Esophagus muscularis mucosa (tissue), 4 donors: ENCODE data around the gene PLXNB3. TPM values are rescaled to one million over a fixed set of nuclear protein-coding genes. Genes with fewer than 3 reads are reported as not detected.
A peak's percentile ranks its signal among the peaks of the same experiment; 100 is the strongest.
"Not testable (repeated sequence)": the region's sequence is repeated elsewhere in the genome, so short reads cannot be mapped to it uniquely, and the experiment has no call there.

Source experiments
- DNase-seq: peaks from one replicate; pipeline ENCODE4 v3.0.0-alpha.2; 2017; ENCODE audit errors: extremely low spot score
- H3K27ac ChIP-seq, 4 donors: fragments of 200-600 bp; sonication (generic); replicated peaks in 1 of 4; 1 replicate in 3 of 4; 2 replicates in 1 of 4; pipeline ENCODE4 v1.5.1; 2016 to 2019; ENCODE audit warnings: mild to moderate bottlenecking in 1 of 4
- H3K27me3 ChIP-seq, 4 donors: fragments of 200-600 bp; sonication (generic); one replicate each; pipeline versions ENCODE4 v1.5.1 to v1.6.0; 2016 to 2019
- H3K36me3 ChIP-seq, 4 donors: fragments of 200-600 bp; sonication (generic); one replicate each; pipeline ENCODE4 v1.5.1; 2016 to 2019
- H3K4me1 ChIP-seq, 4 donors: fragments of 200-600 bp; sonication (generic); one replicate each; pipeline ENCODE4 v1.5.1; 2016 to 2019
- H3K4me3 ChIP-seq, 4 donors: fragments of 200-600 bp; sonication (generic); 1 replicate in 2 of 4; 2 replicates in 2 of 4; pipeline ENCODE4 v1.5.1; 2016 to 2019; ENCODE audit warnings: mild to moderate bottlenecking in 4 of 4, moderate library complexity in 1 of 4
- H3K9me3 ChIP-seq, 4 donors: fragments of 200-600 bp; sonication (generic); 1 replicate in 3 of 4; 2 replicates in 1 of 4; pipeline ENCODE4 v1.5.1; 2016 to 2019
- EP300 ChIP-seq: sonication (generic); formaldehyde crosslinking; IDR thresholded peaks from one replicate; pipeline ENCODE4 v1.6.1; 2017; ENCODE audit warnings: antibody characterized with exemption
- POLR2A ChIP-seq: fragments of 450-650 bp; IDR thresholded peaks from one replicate; pipeline ENCODE4 v1.6.1; 2017; ENCODE audit warnings: antibody characterized with exemption, moderate library complexity, mild to moderate bottlenecking, low read depth
- POLR2AphosphoS5 ChIP-seq, 2 donors: sonication (generic); formaldehyde crosslinking; IDR thresholded peaks; one replicate each; pipeline ENCODE4 v1.6.1; 2017; ENCODE audit warnings: antibody characterized with exemption in 2 of 2
- WGBS: methylation state at CpG from one replicate; pipeline ENCODE4 v1.1.5; 2018; 5-methylcytosine and 5-hydroxymethylcytosine counted together
- intact Hi-C: fragments of 100-400 bp; cut with DNase I; formaldehyde crosslinking; loops from one replicate; pipeline ENCODE4 v1.15.1; 2023
- total RNA-seq, 4 donors: library from RNA; depleted of rRNA; stranded (reverse); fragments of >200 nt; gene quantifications; one replicate each; pipeline versions ENCODE4 v1.1.0 to v1.2.1, GENCODE V29; 2016
- TF ChIP-seq, protein P1 (sequence below), 3 experiments: fragments of 200-600 bp in 2 of 3; fragments of 450-650 bp in 1 of 3; sonication (generic) in 2 of 3; IDR thresholded peaks; one replicate each; pipeline ENCODE4 v1.5.1; 2017 to 2019; ENCODE audit warnings: antibody characterized with exemption in 3 of 3, mild to moderate bottlenecking in 2 of 3, moderate library complexity in 1 of 3

PLXNB3 gene
- total RNA-seq, 4 donors from 2014 or later = 6.1 to 21.9 (median 17.6) TPM

DNA sequence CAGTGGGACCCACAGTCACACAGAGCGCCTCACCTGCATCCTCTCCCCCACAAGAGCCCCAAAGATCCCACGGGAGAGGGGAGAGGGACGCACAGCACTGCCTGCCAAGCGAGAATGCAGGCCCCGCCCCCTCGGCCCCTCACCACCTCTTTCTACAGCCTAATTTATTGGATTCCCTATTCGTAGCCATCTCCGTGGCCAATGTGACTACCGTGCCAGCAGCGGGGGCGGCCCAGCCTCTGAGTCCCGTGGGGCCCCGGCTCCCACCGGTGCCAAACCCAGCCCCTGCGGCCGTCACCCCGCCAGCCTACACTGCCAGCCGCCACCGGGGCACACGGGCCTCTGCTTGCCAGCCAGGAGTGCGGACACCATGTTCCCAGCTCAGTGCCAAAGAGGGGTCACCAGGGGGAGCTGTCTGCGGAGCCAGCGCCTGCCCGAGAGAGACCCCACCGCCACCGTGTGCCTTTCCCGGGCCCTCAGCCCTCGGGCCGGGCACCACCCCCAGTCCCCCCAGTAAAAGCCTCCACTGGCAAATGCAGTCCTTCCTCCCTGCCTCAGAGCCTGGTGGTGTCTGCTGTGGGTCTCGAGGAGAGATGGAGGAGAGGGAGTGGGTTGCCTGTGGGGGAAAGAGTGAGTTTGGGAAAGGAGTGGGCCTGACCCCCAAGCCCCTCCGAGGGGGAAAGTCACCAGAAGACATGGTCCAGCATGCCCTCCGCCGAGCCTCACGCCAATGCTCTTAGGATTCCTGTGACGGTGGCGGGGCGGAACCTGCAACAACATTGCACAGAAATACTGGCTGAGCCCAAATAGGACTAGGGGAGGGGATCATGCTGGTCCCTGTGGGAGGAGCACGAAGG lies 19.6 kb upstream of the PLXNB3 start:
- TF ChIP-seq EP300 (no peak), POLR2A (no peak)
- TF ChIP-seq, protein P1, sequence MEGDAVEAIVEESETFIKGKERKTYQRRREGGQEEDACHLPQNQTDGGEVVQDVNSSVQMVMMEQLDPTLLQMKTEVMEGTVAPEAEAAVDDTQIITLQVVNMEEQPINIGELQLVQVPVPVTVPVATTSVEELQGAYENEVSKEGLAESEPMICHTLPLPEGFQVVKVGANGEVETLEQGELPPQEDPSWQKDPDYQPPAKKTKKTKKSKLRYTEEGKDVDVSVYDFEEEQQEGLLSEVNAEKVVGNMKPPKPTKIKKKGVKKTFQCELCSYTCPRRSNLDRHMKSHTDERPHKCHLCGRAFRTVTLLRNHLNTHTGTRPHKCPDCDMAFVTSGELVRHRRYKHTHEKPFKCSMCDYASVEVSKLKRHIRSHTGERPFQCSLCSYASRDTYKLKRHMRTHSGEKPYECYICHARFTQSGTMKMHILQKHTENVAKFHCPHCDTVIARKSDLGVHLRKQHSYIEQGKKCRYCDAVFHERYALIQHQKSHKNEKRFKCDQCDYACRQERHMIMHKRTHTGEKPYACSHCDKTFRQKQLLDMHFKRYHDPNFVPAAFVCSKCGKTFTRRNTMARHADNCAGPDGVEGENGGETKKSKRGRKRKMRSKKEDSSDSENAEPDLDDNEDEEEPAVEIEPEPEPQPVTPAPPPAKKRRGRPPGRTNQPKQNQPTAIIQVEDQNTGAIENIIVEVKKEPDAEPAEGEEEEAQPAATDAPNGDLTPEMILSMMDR (IDR thresholded peaks at IDR 0.05) = no peak
- peak overlapping the region; percentile 57 to 61 (median 58) for H3K27ac ChIP-seq
- 31% methylated on average over 29 of the region's 38 CpGs for WGBS
- intact Hi-C loops = no loop called here
- H3K27me3 ChIP-seq = no peaks in the 10 kb centered on the region
- H3K36me3 ChIP-seq = peaks cover 0 to 19% (median 9%) of the 10 kb centered on the region in 4 donors
- no peak for DNase-seq
- H3K9me3 ChIP-seq = no peaks in the 10 kb centered on the region
- peaks cover 0 to 21% (median 19%) of the 10 kb centered on the region in 4 donors for H3K4me1 ChIP-seq
- H3K4me3 ChIP-seq = peak overlapping the region; percentile 23 to 30 (median 26)

DNA sequence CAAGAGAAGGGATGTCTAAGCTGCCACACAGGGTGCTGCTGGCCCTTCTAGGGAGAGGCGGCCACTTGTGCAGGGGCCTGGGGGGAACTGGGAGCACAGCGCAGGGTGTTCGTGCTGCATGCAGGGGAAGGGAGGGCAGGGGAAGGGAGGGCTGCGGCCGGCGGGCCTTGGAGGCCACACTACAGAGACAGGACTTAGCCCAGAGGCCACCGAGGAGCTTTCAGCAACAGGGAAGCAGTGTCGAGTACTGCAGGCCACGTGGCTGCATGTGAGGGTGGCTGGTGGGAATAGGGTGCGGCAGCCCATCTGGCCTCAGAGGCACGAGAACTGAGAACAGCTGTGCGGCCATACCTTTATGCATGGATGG lies 19.0 kb upstream of the PLXNB3 start:
- Histone ChIP-seq H3K4me1 (peaks cover 0 to 21% (median 19%) of the 10 kb centered on the region in 4 donors), H3K36me3 (peaks cover 0 to 17% (median 8%) of the 10 kb centered on the region in 4 donors), H3K27ac (peak overlapping the region in 1 of 4 donors; percentile 57)
- intact Hi-C loops, H3K27me3 ChIP-seq, H3K4me3 ChIP-seq, DNase-seq, H3K9me3 ChIP-seq: not testable (repeated sequence)
- WGBS = 75% methylated on average over 5 of the region's 12 CpGs

DNA sequence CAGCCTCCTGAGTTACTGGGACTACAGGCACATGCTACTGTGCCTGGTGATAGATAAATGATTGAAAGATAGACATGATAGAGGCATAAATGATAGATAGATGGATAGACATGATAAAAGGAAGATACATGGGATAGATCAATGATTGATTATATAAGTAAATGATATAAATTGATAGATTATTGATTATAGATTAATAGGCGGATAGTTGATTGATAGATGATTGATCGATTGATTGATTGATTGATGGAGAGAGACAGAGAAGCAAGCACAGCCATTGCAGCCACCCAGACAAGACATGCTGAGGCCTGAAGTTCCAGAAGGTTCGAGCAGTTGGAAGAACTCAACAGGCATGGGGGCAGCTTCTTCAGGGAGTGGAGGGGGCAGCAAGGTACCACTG lies 17.7 kb upstream of the PLXNB3 start:
- Histone ChIP-seq H3K4me1 (peaks cover 0 to 21% (median 19%) of the 10 kb centered on the region in 4 donors), H3K9me3 (no peaks in the 10 kb centered on the region), H3K27ac (no peak overlapping the region), H3K4me3 (no peak overlapping the region), H3K27me3 (no peaks in the 10 kb centered on the region), H3K36me3 (peaks cover 0 to 7% (median under 1%) of the 10 kb centered on the region in 4 donors)
- DNase-seq = no peak
- intact Hi-C loops = no loop called here
- 81% methylated on average over 3 of the region's 3 CpGs for WGBS
- TF ChIP-seq EP300 (no peak), POLR2A (no peak), POLR2AphosphoS5 (IDR thresholded peaks at IDR 0.05) (no peak)
- TF ChIP-seq, protein P1 (IDR thresholded peaks at IDR 0.05) = no peak

DNA sequence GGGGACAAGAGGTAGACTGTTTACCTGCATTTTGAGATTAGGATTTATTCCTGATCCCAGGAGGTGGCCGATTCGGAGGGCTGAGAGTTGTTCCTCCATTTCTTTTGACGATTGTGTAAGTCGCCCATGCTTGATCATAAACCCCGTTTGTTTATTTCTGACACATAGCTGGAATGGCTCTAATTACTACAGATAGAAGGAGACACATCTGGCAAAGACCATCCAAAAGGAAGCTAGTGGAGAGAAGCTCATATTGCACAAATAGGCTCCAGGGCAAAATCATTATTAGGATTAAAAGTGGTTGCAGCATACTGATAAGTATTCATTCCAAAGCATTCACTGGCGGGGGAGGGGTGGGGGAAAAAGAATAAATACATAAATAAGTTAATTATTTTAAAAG lies 17.1 kb upstream of the PLXNB3 start:
- H3K27ac ChIP-seq, intact Hi-C loops, H3K4me3 ChIP-seq, DNase-seq, H3K9me3 ChIP-seq, H3K36me3 ChIP-seq, H3K27me3 ChIP-seq: not testable (repeated sequence)
- H3K4me1 ChIP-seq = peaks cover 0 to 21% (median 19%) of the 10 kb centered on the region in 4 donors
- WGBS = 69% methylated on average over 6 of the region's 6 CpGs

DNA sequence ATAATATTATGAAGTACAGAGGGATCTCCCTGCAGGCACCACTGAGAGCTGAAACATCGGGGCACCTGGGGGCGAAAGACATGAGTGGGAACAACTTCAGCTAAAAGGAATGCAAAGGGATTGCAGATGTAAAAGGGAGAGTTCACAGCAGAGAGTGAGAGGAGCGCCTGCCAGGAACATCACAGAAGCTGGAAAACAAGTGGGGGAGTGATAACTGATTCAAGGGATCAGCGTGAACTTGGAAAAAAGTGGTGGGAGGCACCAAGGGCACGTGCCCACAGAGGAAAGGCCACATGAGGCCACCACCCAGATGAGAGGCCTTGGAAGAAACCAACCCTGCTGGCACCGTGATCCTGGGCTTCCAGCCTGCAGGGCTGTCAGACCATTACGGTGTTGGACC lies 15.0 kb upstream of the PLXNB3 start:
- H3K9me3 ChIP-seq, intact Hi-C loops: not testable (repeated sequence)

DNA sequence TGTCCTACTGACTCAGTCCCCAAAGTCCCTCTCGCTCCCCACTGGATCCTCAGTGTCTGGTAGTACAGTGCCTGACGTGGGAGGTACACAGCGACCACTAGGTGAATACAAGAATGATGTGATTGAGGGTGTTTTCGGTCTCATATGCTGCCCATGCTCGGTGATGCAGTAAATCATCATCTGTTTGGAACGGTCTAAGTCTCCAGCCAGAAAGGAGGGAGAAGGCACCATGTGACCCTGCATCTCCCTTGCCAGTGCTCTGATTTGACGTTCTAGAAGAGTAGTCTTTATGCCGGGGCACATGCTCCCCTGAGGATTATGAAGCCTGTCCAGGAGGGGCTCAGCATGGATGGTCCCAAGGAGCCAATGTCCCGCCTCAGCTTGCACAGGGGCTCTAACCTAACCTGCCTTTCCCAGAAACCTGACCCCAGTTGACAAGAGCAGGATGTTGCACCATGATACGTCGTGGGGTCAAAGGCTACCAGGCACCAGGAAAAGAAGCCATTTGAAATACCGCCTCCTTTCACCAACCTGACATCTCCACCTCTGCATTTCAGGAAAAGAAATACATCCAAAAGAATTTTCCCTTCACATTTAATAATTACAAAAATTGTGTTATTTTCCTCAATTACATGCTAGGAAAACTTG lies 13.8 kb upstream of the PLXNB3 start:
- Histone ChIP-seq H3K27me3 (no peaks in the 10 kb centered on the region), H3K4me3 (no peak overlapping the region), H3K9me3 (no peaks in the 10 kb centered on the region), H3K27ac (no peak overlapping the region), H3K36me3 (no peaks in the 10 kb centered on the region), H3K4me1 (no peaks in the 10 kb centered on the region)
- DNase-seq = no peak
- intact Hi-C loops = no loop called here
- TF ChIP-seq POLR2A (no peak), POLR2AphosphoS5 (IDR thresholded peaks at IDR 0.05) (no peak), EP300 (no peak)
- TF ChIP-seq, protein P1 (IDR thresholded peaks at IDR 0.05) = no peak
- 75% methylated on average over 12 of the region's 12 CpGs for WGBS

More for the DNA sequence above, 15.0 kb upstream of the PLXNB3 start:
- not testable (repeated sequence) for H3K4me1 ChIP-seq, H3K36me3 ChIP-seq, H3K4me3 ChIP-seq, H3K27ac ChIP-seq, H3K27me3 ChIP-seq, DNase-seq
- WGBS = 85% methylated on average over 7 of the region's 7 CpGs
